ENCODE results near the gene LDHAL6A.
"Not testable (repeated sequence)": the region's sequence is repeated elsewhere in the genome, so short reads cannot be mapped to it uniquely, and the experiment has no call there.

LDHAL6A gene

GRCh38 chr11:18455686-18456372 lies at the start of gene LDHAL6A:
TSS of gene LDHAL6A (plus strand) at chr11:18455856. CDS start at chr11:18456681, 825 bp downstream.
- Mint-ChIP-seq H3K9me3 (no peaks in the 10 kb centered on the region), H3K36me3 (ENCODE audit: low read depth) (no peaks in the 10 kb centered on the region), H3K4me1 (peaks cover 4% of the 10 kb centered on the region), H3K27me3 (peaks cover 5% of the 10 kb centered on the region), H3K4me3 (no peak within 1 kb of the TSS), H3K27ac (no peak within 1 kb of the TSS)
- peak; percentile 35 for ATAC-seq
- DNase-seq: no peak

- peak overlapping the region; percentile 11 for H3K27ac Mint-ChIP-seq
- H3K36me3 Mint-ChIP-seq (ENCODE audit: low read depth): peaks cover 45% of the 10 kb centered on the region
- not testable (repeated sequence) for H3K9me3 Mint-ChIP-seq, H3K4me3 Mint-ChIP-seq, DNase-seq, ATAC-seq, H3K27me3 Mint-ChIP-seq
- peaks cover 18% of the 10 kb centered on the region for H3K4me1 Mint-ChIP-seq
These were observed 48.3 kb upstream of the LDHAL6A start for GRCh38 chr11:18407400-18407799.

GRCh38 chr11:18408558-18409291 lies 46.9 kb upstream of the LDHAL6A start:
- H3K9me3 Mint-ChIP-seq: no peaks in the 10 kb centered on the region
- H3K27me3 Mint-ChIP-seq: no peaks in the 10 kb centered on the region
- peaks cover 32% of the 10 kb centered on the region for H3K36me3 Mint-ChIP-seq (ENCODE audit: low read depth)
- no peak overlapping the region for H3K4me3 Mint-ChIP-seq
- H3K27ac Mint-ChIP-seq: no peak overlapping the region
- DNase-seq: peak; percentile 27
- peaks cover 9% of the 10 kb centered on the region for H3K4me1 Mint-ChIP-seq
- peak; percentile 40 for ATAC-seq

- Mint-ChIP-seq H3K27ac (no peak overlapping the region), H3K4me3 (no peak overlapping the region), H3K36me3 (ENCODE audit: low read depth) (no peaks in the 10 kb centered on the region), H3K27me3 (no peaks in the 10 kb centered on the region), H3K9me3 (no peaks in the 10 kb centered on the region), H3K4me1 (peaks cover 11% of the 10 kb centered on the region)
- DNase-seq (no peak), ATAC-seq (no peak)
These were observed 39.2 kb upstream of the LDHAL6A start for GRCh38 chr11:18416459-18416858.

DNA sequence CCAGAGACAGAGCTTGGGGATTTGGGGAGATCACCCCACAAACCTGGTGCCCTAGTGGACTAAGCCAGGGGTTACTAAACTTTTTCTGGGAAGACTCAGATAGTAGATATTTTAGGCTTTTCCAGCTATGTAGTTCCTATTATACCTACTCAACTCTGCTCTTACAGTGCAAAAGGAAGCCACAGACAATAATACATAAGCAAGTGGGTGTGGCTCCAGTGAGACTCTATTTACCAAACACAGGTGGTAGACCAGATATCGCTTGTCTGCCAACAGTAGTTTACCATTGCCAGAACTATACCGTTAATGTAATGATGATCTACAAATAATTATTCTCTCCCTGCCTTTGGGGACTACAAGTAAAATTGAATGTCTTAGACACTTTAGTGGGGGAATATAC lies 36.6 kb upstream of the LDHAL6A start:
- no peaks in the 10 kb centered on the region for H3K9me3 Mint-ChIP-seq
- no peaks in the 10 kb centered on the region for H3K36me3 Mint-ChIP-seq (ENCODE audit: low read depth)
- ATAC-seq (no peak), DNase-seq (no peak)
- H3K27ac Mint-ChIP-seq: no peak overlapping the region
- H3K27me3 Mint-ChIP-seq: no peaks in the 10 kb centered on the region
- peaks cover 8% of the 10 kb centered on the region for H3K4me1 Mint-ChIP-seq
- no peak overlapping the region for H3K4me3 Mint-ChIP-seq

DNA sequence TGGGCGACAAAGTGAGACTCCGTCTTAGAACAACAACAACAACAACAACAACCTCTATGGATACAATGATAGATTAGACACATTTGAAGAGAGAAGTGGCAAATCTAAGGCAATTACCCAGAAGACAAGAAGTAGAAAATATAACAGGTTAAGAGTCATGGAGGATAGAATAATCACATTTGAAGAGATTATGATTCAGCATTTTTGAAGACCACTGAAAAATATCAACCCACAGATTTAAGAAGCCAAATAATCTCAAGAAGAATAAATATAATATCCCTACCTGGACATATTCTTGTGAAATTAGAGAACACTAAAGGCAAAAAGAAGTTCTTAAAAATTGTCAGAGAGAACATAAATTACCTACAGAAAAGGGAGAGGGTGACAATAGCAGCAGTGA lies 35.6 kb upstream of the LDHAL6A start:
- Mint-ChIP-seq H3K4me3 (no peak overlapping the region), H3K36me3 (ENCODE audit: low read depth) (no peaks in the 10 kb centered on the region), H3K4me1 (peaks cover 8% of the 10 kb centered on the region), H3K9me3 (no peaks in the 10 kb centered on the region), H3K27ac (no peak overlapping the region), H3K27me3 (no peaks in the 10 kb centered on the region)
- ATAC-seq (no peak), DNase-seq (no peak)

GRCh38 chr11:18427240-18427639 lies 28.4 kb upstream of the LDHAL6A start:
- no peak for DNase-seq
- Mint-ChIP-seq H3K27ac (no peak overlapping the region), H3K4me3 (no peak overlapping the region), H3K9me3 (peaks cover under 1% of the 10 kb centered on the region), H3K27me3 (no peaks in the 10 kb centered on the region), H3K4me1 (peaks cover 4% of the 10 kb centered on the region), H3K36me3 (ENCODE audit: low read depth) (no peaks in the 10 kb centered on the region)
- no peak for ATAC-seq

GRCh38 chr11:18429332-18429731 lies 26.3 kb upstream of the LDHAL6A start:
- H3K9me3 Mint-ChIP-seq: peaks cover 6% of the 10 kb centered on the region
- no peak for DNase-seq

DNA sequence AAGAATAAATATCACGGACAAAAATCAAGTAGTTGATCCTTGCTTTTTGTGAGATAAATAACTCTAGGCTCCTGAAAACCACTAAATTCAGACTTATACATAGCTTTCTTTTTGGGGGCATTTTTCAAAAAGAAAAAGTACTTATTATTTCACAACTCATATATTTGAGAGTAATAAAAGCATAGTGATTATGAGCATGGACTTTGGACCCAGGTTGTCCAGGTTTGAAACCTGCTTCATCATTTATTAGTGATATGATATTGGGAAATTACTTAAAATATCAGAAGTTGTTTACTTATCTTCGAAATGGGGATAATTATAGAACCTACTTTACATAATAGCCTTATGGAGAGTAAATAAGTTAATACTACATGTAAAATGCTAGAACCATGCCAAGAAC lies 17.0 kb upstream of the LDHAL6A start:
- Mint-ChIP-seq H3K4me3 (no peak overlapping the region), H3K27ac (no peak overlapping the region), H3K27me3 (no peaks in the 10 kb centered on the region), H3K4me1 (no peaks in the 10 kb centered on the region), H3K9me3 (peaks cover 5% of the 10 kb centered on the region), H3K36me3 (ENCODE audit: low read depth) (no peaks in the 10 kb centered on the region)
- DNase-seq (no peak), ATAC-seq (no peak)

More at GRCh38 chr11:18429332-18429731, 26.3 kb upstream of the LDHAL6A start:
- Mint-ChIP-seq H3K4me3 (no peak overlapping the region), H3K27ac (no peak overlapping the region), H3K36me3 (ENCODE audit: low read depth) (no peaks in the 10 kb centered on the region), H3K4me1 (peaks cover 4% of the 10 kb centered on the region), H3K27me3 (no peaks in the 10 kb centered on the region)
- no peak for ATAC-seq

GRCh38 chr11:18449251-18449650 lies 6.4 kb upstream of the LDHAL6A start:
- Mint-ChIP-seq H3K27me3 (peaks cover 6% of the 10 kb centered on the region), H3K27ac (no peak overlapping the region), H3K36me3 (ENCODE audit: low read depth) (no peaks in the 10 kb centered on the region), H3K4me3 (no peak overlapping the region), H3K4me1 (no peaks in the 10 kb centered on the region), H3K9me3 (no peaks in the 10 kb centered on the region)
- ATAC-seq: no peak
- no peak for DNase-seq

GRCh38 chr11:18452927-18453326 lies 2.7 kb upstream of the LDHAL6A start:
- H3K27ac Mint-ChIP-seq: no peak overlapping the region
- H3K9me3 Mint-ChIP-seq: no peaks in the 10 kb centered on the region
- H3K4me3 Mint-ChIP-seq: no peak overlapping the region
- peaks cover 4% of the 10 kb centered on the region for H3K4me1 Mint-ChIP-seq
- peaks cover 11% of the 10 kb centered on the region for H3K27me3 Mint-ChIP-seq
- ATAC-seq: no peak
- DNase-seq: no peak
- H3K36me3 Mint-ChIP-seq (ENCODE audit: low read depth): no peaks in the 10 kb centered on the region

DNA sequence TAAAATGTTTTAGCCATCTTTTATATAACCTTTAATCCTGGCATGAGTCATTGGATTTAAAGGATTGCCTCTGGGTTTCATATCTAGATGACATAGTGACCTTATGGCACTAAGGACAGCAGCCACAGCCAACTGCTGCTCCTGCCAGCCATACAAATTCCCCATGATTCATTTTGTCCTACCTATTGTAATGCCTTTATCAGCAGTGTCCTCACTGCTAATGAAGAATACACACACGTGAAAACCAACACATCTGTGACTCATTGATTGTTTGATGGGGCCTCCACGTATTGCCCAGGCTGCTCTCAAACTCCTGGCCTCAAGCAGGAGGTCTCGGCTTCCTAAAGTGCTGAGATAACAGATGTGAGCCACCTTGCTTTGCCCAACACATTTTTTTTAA lies 1.8 kb downstream of the LDHAL6A start:
- peak; percentile 25 for ATAC-seq
- DNase-seq: no peak
- Mint-ChIP-seq H3K27me3 (peaks cover 5% of the 10 kb centered on the region), H3K9me3 (no peaks in the 10 kb centered on the region), H3K4me3 (no peak overlapping the region), H3K27ac (no peak overlapping the region), H3K4me1 (peaks cover 4% of the 10 kb centered on the region), H3K36me3 (ENCODE audit: low read depth) (no peaks in the 10 kb centered on the region)

GRCh38 chr11:18459634-18460033 lies 4.0 kb downstream of the LDHAL6A start:
- ATAC-seq: no peak
- no peak for DNase-seq

GRCh38 chr11:18461909-18462308 lies 6.3 kb downstream of the LDHAL6A start:
- ATAC-seq (peak; percentile 49), DNase-seq (no peak)
- Mint-ChIP-seq H3K4me3 (no peak overlapping the region), H3K36me3 (ENCODE audit: low read depth) (no peaks in the 10 kb centered on the region), H3K9me3 (no peaks in the 10 kb centered on the region), H3K4me1 (peaks cover 3% of the 10 kb centered on the region), H3K27ac (no peak overlapping the region), H3K27me3 (no peaks in the 10 kb centered on the region)

More at GRCh38 chr11:18459634-18460033, 4.0 kb downstream of the LDHAL6A start:
- Mint-ChIP-seq H3K27ac (no peak overlapping the region), H3K4me3 (no peak overlapping the region), H3K27me3 (peaks cover 3% of the 10 kb centered on the region), H3K9me3 (no peaks in the 10 kb centered on the region), H3K36me3 (ENCODE audit: low read depth) (no peaks in the 10 kb centered on the region), H3K4me1 (peaks cover 4% of the 10 kb centered on the region)

- no peak overlapping the region for H3K4me3 Mint-ChIP-seq
- no peaks in the 10 kb centered on the region for H3K27me3 Mint-ChIP-seq
- H3K36me3 Mint-ChIP-seq (ENCODE audit: low read depth): no peaks in the 10 kb centered on the region
- no peak for ATAC-seq
- no peak for DNase-seq
- no peaks in the 10 kb centered on the region for H3K4me1 Mint-ChIP-seq
- no peak overlapping the region for H3K27ac Mint-ChIP-seq
- no peaks in the 10 kb centered on the region for H3K9me3 Mint-ChIP-seq
These were observed 7.8 kb downstream of the LDHAL6A start for GRCh38 chr11:18463439-18463838.

Measured in activated naive CD8-positive, alpha-beta T cell treated with anti-CD3 and anti-CD28 coated beads, Interleukin-2, amount 50 U/mL, for 24 hours (primary cell).